ENCODE measurements around the gene MGAT5B. TPM values are rescaled to one million over a fixed set of nuclear protein-coding genes. Genes with fewer than 3 reads are reported as not detected.

The MGAT5B gene
- total RNA-seq, 1 experiment from 2014 or later: 1.0 TPM

DNA sequence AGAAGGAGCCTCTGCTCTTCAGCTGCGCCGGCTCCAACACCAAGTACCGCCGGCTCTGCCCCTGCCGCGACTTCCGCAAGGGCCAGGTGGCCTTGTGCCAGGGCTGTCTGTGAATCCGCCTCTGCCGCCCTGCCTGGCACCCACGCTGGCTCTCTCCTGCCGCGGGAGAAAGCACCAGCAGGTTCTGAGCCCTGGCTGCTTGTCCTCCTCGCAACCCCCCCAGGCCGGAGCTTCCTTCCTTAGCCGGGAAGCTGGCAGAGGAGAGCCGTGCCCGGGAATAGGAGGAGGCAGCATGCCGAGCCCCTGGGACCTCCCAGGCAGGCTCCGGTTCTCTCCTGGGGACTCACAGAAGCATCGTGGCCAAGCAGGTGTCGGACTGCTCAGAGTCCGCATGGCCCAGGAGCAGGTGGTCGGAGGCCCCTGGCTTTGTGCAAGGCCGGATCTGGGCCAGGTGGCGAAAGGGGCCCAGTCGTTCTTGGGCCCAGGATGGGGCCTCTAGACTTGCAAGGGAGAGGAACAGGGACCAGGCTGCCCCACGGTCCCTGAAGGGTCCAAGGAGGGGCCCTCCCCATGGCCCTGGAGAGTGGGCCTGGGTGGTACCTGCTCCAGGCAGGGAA lies 80.6 kb downstream of the MGAT5B start:
- Mint-ChIP-seq H3K4me3 (ENCODE audit: low read depth, unreplicated experiment) (no peak overlapping the region), H3K36me3 (ENCODE audit: insufficient read depth, unreplicated experiment) (peaks cover 4% of the 10 kb centered on the region), H3K27me3 (ENCODE audit: unreplicated experiment) (peaks cover 42% of the 10 kb centered on the region), H3K27ac (ENCODE audit: unreplicated experiment) (no peak overlapping the region), H3K4me1 (ENCODE audit: low read depth, unreplicated experiment) (no peaks in the 10 kb centered on the region), H3K9me3 (ENCODE audit: low read depth, unreplicated experiment) (no peaks in the 10 kb centered on the region)
- DNase-seq: no peak
- intact Hi-C loops (cut with micrococcal nuclease; ENCODE audit: unreplicated experiment): no loop called here
- no TSS peak for BruUV-seq (replicated peaks)
- TF ChIP-seq, protein P1, sequence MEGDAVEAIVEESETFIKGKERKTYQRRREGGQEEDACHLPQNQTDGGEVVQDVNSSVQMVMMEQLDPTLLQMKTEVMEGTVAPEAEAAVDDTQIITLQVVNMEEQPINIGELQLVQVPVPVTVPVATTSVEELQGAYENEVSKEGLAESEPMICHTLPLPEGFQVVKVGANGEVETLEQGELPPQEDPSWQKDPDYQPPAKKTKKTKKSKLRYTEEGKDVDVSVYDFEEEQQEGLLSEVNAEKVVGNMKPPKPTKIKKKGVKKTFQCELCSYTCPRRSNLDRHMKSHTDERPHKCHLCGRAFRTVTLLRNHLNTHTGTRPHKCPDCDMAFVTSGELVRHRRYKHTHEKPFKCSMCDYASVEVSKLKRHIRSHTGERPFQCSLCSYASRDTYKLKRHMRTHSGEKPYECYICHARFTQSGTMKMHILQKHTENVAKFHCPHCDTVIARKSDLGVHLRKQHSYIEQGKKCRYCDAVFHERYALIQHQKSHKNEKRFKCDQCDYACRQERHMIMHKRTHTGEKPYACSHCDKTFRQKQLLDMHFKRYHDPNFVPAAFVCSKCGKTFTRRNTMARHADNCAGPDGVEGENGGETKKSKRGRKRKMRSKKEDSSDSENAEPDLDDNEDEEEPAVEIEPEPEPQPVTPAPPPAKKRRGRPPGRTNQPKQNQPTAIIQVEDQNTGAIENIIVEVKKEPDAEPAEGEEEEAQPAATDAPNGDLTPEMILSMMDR (IDR thresholded peaks at IDR 0.05; ENCODE audit: unreplicated experiment): no peak
- CTCF ChIA-PET: no interaction called here

DNA sequence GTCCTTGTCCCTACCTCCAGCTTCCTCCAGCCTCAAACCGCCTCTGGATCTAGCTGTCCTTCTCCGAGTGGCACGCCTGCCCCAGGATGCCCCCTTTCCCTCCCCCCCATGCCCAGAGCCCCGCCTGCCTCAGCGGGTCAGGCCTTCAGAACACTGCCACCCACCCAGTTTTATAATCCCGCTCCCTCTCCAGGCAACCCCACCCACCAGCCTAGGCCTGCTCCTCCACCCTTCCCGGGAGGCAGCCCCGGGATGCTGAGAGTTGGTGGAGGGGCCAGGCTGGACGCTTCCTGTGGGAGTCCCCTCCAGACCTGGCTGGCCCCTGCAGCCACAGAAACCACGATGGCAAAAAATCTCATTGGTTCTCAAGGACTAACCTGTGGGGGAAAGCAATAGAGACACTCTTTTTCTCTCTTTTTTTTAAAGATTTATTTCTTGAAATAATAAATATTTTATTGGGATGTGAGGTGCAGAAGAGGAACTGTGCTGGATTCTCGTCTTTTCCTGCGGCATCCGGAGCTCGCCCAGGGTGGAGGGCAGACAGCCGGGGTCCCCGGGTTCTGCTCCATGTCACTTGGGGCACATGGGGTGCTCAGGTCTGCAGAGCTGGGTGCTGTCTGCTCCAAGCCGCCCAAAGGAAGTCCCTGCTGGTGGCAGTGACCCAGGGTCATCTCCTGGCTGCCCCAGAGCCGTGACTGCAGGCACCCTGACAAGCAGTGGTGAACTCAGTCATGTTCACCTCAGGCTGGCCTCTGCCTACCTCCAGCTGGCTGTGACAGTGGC lies 81.9 kb downstream of the MGAT5B start:
- no peaks in the 10 kb centered on the region for H3K4me1 Mint-ChIP-seq (ENCODE audit: low read depth, unreplicated experiment)
- H3K36me3 Mint-ChIP-seq (ENCODE audit: insufficient read depth, unreplicated experiment): peaks cover 4% of the 10 kb centered on the region
- H3K9me3 Mint-ChIP-seq (ENCODE audit: low read depth, unreplicated experiment): no peaks in the 10 kb centered on the region
- TF ChIP-seq, protein P1 (IDR thresholded peaks at IDR 0.05; ENCODE audit: unreplicated experiment): no peak
- CTCF ChIA-PET: interaction anchor here (0.6 kb wide), 1 partner anchor 510 kb away, joined by 3 read pairs; no protein-coding TSS in a partner anchor
- no peak overlapping the region for H3K27ac Mint-ChIP-seq (ENCODE audit: unreplicated experiment)
- intact Hi-C loops (cut with micrococcal nuclease; ENCODE audit: unreplicated experiment): no loop called here
- no peak for DNase-seq
- peaks cover 45% of the 10 kb centered on the region for H3K27me3 Mint-ChIP-seq (ENCODE audit: unreplicated experiment)
- BruUV-seq (replicated peaks): no TSS peak
- H3K4me3 Mint-ChIP-seq (ENCODE audit: low read depth, unreplicated experiment): no peak overlapping the region

- CTCF ChIA-PET: no interaction called here
- H3K9me3 Mint-ChIP-seq (ENCODE audit: low read depth, unreplicated experiment): no peaks in the 10 kb centered on the region
- no TSS peak for BruUV-seq (replicated peaks)
- no peak overlapping the region for H3K27ac Mint-ChIP-seq (ENCODE audit: unreplicated experiment)
- peaks cover 59% of the 10 kb centered on the region for H3K27me3 Mint-ChIP-seq (ENCODE audit: unreplicated experiment)
- TF ChIP-seq, protein P1 (IDR thresholded peaks at IDR 0.05; ENCODE audit: unreplicated experiment): no peak
- intact Hi-C loops (cut with micrococcal nuclease; ENCODE audit: unreplicated experiment): no loop called here
- no peaks in the 10 kb centered on the region for H3K4me1 Mint-ChIP-seq (ENCODE audit: low read depth, unreplicated experiment)
- no peak for DNase-seq
- H3K36me3 Mint-ChIP-seq (ENCODE audit: insufficient read depth, unreplicated experiment): peaks cover 4% of the 10 kb centered on the region
- H3K4me3 Mint-ChIP-seq (ENCODE audit: low read depth, unreplicated experiment): no peak overlapping the region
Measured at GRCh38 chr17:76951375-76951905, 83.2 kb downstream of the MGAT5B start.

DNA sequence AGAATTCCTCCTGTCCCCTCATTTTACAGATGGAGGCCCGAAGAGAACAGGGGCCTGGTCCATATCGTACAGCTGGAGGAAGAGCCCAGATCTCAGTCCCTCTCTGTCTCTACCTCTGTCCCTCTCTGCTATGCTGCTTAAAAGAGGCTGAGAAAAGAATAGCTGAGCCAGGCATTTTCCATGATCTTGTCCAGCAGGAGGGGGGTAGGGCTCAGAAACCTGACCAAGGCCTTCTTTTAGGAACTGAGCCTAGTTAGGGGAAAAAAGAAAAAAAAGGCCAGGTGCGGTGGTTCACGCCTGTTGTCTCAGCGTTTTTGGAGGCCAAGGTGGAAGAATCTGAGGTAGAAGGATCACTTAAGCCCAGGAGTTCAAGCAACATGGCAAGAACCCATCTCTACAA lies 84.2 kb downstream of the MGAT5B start:
- H3K27me3 Mint-ChIP-seq (ENCODE audit: unreplicated experiment): peaks cover 68% of the 10 kb centered on the region
- CTCF ChIA-PET: no interaction called here
- BruUV-seq (replicated peaks): no TSS peak

More for the DNA sequence above, 84.2 kb downstream of the MGAT5B start:
- no peaks in the 10 kb centered on the region for H3K4me1 Mint-ChIP-seq (ENCODE audit: low read depth, unreplicated experiment)
- H3K4me3 Mint-ChIP-seq (ENCODE audit: low read depth, unreplicated experiment): no peak overlapping the region
- intact Hi-C loops (cut with micrococcal nuclease; ENCODE audit: unreplicated experiment): no loop called here
- TF ChIP-seq, protein P1 (IDR thresholded peaks at IDR 0.05; ENCODE audit: unreplicated experiment): no peak
- no peak overlapping the region for H3K27ac Mint-ChIP-seq (ENCODE audit: unreplicated experiment)
- peaks cover 4% of the 10 kb centered on the region for H3K36me3 Mint-ChIP-seq (ENCODE audit: insufficient read depth, unreplicated experiment)
- DNase-seq: no peak
- no peaks in the 10 kb centered on the region for H3K9me3 Mint-ChIP-seq (ENCODE audit: low read depth, unreplicated experiment)

All from Calu3 (cell line).